GM23338 (cell line): Measurements from ENCODE around the gene SLC38A8.

ENCODE experiments used
- CTCF ChIP-seq, 2 experiments: fragments of 200-600 bp in 1 of 2; sonication (generic) in 1 of 2; conservative IDR thresholded peaks; 2 replicates each; pipeline versions ENCODE4 v1.5.1 to v1.6.1; 2016 to 2017; ENCODE audit warnings: antibody characterized with exemption in 2 of 2, low read depth in 2 of 2, mild to moderate bottlenecking in 2 of 2, moderate library complexity in 1 of 2
- EZH2 ChIP-seq: fragments of 200-600 bp; sonication (generic); IDR thresholded peaks from one replicate; pipeline ENCODE4 v1.8.0; 2017; ENCODE audit warnings: antibody characterized with exemption, mild to moderate bottlenecking, low read depth; ENCODE audit not compliant: unreplicated experiment
- EZH2phosphoT487 ChIP-seq: fragments of 200-600 bp; sonication (generic); IDR thresholded peaks from one replicate; pipeline ENCODE4 v1.8.1; 2018; ENCODE audit warnings: antibody characterized with exemption; ENCODE audit not compliant: unreplicated experiment
- NANOG ChIP-seq: IDR thresholded peaks from 2 replicates; pipeline ENCODE4 v1.6.1; 2016; ENCODE audit warnings: antibody characterized with exemption, borderline replicate concordance
- REST ChIP-seq: IDR thresholded peaks from one replicate; pipeline ENCODE4 v1.6.1; 2018; ENCODE audit warnings: antibody characterized with exemption; ENCODE audit not compliant: unreplicated experiment

- no peak for TF ChIP-seq CTCF (conservative IDR thresholded peaks at IDR 0.05; ENCODE audit: low read depth in 2 of 2)
- TF ChIP-seq EZH2 = no peak
- TF ChIP-seq EZH2phosphoT487 = no peak
- no peak for TF ChIP-seq REST
- TF ChIP-seq NANOG = no peak
Observed at GRCh38 chr16:84074721-84075120, 32.1 kb upstream of the SLC38A8 start.
